Activated naive CD4-positive, alpha-beta T cell treated with anti-CD3 and anti-CD28 coated beads, Interleukin-2, amount 50 U/mL, for 72 hours (primary cell): ENCODE data around the gene PROC. TPM values are rescaled to one million over a fixed set of nuclear protein-coding genes. Genes with fewer than 3 reads are reported as not detected.
"Not testable (repeated sequence)": the region's sequence is repeated elsewhere in the genome, so short reads cannot be mapped to it uniquely, and the experiment has no call there.

ENCODE experiments used
- ATAC-seq, 2 donors: fragments of 150-1000 bp; cut with Tn5 transposase; 2 replicates each; pipeline ENCODE4 v1.10.0; 2021; ENCODE audit warnings: mild to moderate bottlenecking in 2 of 2, moderate library complexity in 2 of 2
- DNase-seq, 2 donors: peaks; one replicate each; pipeline ENCODE4 v3.0.0; 2021 to 2022; ENCODE audit warnings: low spot score in 2 of 2
- H3K27ac Mint-ChIP-seq, 2 donors: one replicate each; pipeline ENCODE4 v1.8.0; 2022; ENCODE audit warnings: mild to moderate bottlenecking in 2 of 2, mixed read lengths in 2 of 2
- H3K36me3 Mint-ChIP-seq, 2 donors: one replicate each; pipeline ENCODE4 v1.8.0; 2022; ENCODE audit warnings: mixed read lengths in 2 of 2
- H3K9me3 Mint-ChIP-seq, 2 donors: one replicate each; pipeline ENCODE4 v1.8.0; 2022; ENCODE audit warnings: mixed read lengths in 2 of 2
- total RNA-seq, 2 donors: library from RNA; stranded (reverse); gene quantifications; one replicate each; pipeline ENCODE4 v1.2.3, GENCODE V29; 2022

Gene PROC
- total RNA-seq, 2 donors from 2014 or later, result not detected

DNA sequence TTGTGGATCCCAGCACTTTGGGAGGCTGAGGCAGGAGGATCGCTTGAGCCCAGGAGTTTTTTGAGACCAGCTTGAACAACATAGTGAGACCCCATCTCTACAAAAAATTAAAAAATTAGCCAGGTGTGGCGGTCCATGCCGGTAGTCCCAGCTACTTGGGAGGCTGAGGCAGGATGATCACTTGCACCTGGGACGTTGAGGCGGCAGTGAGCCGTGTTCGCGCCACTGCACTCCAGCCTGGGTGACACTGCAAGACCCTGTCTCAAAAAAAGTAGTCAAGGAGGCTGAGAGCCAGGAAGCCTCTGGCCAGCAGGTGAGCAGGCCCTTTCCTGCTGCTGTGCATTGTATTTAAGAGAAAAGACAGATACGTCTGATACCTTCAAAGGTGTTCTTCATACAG lies 11.1 kb upstream of the PROC start:
- ATAC-seq, result no peak
- Mint-ChIP-seq H3K9me3 (no peaks in the 10 kb centered on the region), H3K27ac (no peak overlapping the region), H3K36me3 (no peaks in the 10 kb centered on the region)
- DNase-seq, result no peak

DNA sequence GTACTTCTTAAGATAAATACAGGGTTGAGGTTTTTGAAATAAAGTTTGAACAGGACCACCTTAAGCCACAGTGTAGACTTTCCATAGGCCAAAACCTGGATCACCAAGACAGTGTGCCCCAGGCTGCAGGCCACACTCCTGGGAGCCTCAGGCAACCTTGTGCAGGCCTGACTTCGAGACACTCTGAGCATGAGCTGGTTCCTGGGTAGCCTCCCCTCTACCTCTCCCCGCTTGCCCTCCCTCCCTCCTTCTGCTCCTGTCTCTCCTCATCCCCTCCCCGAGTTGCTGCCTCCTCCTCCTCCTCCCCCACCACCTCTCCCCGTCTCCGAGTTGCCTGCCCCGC lies 10.6 kb upstream of the PROC start:
- ATAC-seq (peak; percentile 36 to 52), DNase-seq (no peak)
- H3K36me3 Mint-ChIP-seq, result peaks cover 0 to 3% of the 10 kb centered on the region in 2 donors
- H3K9me3 Mint-ChIP-seq, result peaks cover 0 to 3% of the 10 kb centered on the region in 2 donors
- no peak overlapping the region for H3K27ac Mint-ChIP-seq

GRCh38 chr2:127408004-127408806 lies 10.0 kb upstream of the PROC start:
- no peak overlapping the region for H3K27ac Mint-ChIP-seq
- ATAC-seq (peak; percentile 87), DNase-seq (peak; percentile 88 to 93)
- H3K9me3 Mint-ChIP-seq, result peaks cover 0 to 8% of the 10 kb centered on the region in 2 donors
- H3K36me3 Mint-ChIP-seq, result peaks cover 0 to 9% of the 10 kb centered on the region in 2 donors

DNA sequence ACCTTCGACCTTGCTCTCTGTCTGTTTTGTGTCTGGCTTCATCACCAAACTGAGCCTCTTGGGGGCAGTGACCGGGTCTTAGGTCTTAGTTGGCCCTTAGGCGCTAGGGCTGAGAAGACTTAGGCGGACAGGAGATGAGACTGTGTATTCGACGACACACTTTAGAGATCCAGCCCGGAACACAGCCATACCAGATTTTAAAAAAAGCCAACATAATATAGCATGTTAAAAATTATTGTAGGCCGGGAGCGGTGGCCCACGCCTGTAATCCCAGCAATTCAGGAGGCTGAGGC lies 9.5 kb upstream of the PROC start:
- no peak for DNase-seq
- Mint-ChIP-seq H3K9me3 (peaks cover 0 to 8% of the 10 kb centered on the region in 2 donors), H3K27ac (no peak overlapping the region), H3K36me3 (peaks cover 0 to 15% of the 10 kb centered on the region in 2 donors)
- no peak for ATAC-seq

- Mint-ChIP-seq H3K36me3 (peaks cover 0 to 19% of the 10 kb centered on the region in 2 donors), H3K27ac (peak overlapping the region in 1 of 2 donors; percentile 87)
- not testable (repeated sequence) for DNase-seq, ATAC-seq, H3K9me3 Mint-ChIP-seq
Measured at GRCh38 chr2:127409716-127410115, 8.5 kb upstream of the PROC start.

- ATAC-seq (peak; percentile 74 to 82), DNase-seq (peak in 1 of 2 donors; percentile 28)
- Mint-ChIP-seq H3K9me3 (peaks cover 0 to 8% of the 10 kb centered on the region in 2 donors), H3K36me3 (peaks cover 0 to 19% of the 10 kb centered on the region in 2 donors), H3K27ac (peak overlapping the region; percentile 87 to 93)
Measured at GRCh38 chr2:127410871-127411652, 7.2 kb upstream of the PROC start.

GRCh38 chr2:127411653-127412369 lies 6.4 kb upstream of the PROC start:
- H3K9me3 Mint-ChIP-seq, result peaks cover 0 to 8% of the 10 kb centered on the region in 2 donors
- ATAC-seq (no peak), DNase-seq (no peak)
- H3K27ac Mint-ChIP-seq, result no peak overlapping the region
- H3K36me3 Mint-ChIP-seq, result peaks cover 0 to 19% of the 10 kb centered on the region in 2 donors

DNA sequence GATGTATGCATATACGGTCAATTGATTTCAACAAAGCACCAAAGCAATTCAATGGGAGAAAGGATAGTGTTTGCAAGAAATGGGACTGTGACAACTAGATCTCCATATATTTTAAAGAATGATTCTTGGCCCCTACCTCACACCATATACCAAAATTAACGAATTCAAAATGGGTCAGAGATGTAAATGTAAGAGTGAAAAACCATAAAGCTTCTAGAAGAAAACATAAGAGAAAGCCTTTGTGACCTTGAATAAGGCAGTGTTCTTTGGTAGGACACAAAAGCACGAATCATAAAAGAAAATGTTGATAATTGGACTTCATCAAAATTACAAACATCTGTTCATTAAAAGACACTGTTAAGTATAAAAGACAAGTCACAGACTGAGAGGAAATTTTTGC lies 5.0 kb upstream of the PROC start:
- Mint-ChIP-seq H3K36me3 (peaks cover 0 to 19% of the 10 kb centered on the region in 2 donors), H3K27ac (no peak overlapping the region), H3K9me3 (peaks cover 0 to 8% of the 10 kb centered on the region in 2 donors)
- ATAC-seq (no peak), DNase-seq (no peak)

- H3K9me3 Mint-ChIP-seq, result peaks cover 0 to 8% of the 10 kb centered on the region in 2 donors
- peaks cover 0 to 19% of the 10 kb centered on the region in 2 donors for H3K36me3 Mint-ChIP-seq
- no peak overlapping the region for H3K27ac Mint-ChIP-seq
Measured at GRCh38 chr2:127413782-127414637, 4.2 kb upstream of the PROC start.

DNA sequence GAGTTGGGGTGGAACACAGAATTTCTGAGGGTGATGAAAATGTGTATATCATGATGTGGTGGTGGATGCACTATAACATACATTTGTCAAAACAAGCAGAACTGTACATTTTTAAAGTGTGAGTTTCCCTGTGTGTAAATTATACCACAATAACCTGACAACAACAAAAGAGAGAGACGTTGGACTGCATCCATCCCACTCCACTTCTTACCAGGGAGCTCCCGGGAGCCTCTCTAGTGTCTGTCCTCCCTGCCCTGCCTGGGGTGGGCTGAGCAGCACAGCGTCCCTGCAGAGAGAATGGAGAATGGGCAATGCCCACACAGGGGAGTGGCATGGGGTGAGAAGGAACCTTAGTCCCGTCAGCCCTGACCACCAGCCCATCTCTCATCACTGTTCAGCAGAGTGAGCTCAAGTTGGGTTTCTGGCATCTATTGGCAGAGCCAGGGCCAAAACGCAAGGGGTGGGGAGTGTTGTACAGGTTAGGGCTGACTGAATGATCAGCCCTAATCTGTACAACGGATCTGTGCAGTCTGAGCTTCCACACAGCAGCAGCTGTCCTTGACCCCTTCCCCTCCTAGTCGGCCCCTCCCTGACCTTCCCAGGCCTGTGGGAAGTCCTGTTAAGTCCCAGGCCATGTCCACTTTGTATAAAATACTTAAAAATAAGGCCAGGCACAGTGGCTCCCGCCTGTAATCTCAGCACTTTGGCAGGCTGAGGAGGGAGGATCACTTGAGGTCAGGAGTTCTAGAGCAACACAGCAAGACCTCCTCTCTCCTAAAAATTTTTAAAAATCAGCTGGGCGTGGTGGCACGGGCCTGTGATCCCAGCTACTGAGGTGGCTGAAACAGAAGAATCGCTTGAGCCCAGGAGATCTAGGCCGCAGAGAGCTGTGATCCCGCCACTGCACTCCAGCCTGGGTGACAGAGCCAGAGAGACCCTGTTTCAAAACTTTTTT lies 3.3 kb upstream of the PROC start:
- no peak for DNase-seq

More at GRCh38 chr2:127413782-127414637, 4.2 kb upstream of the PROC start:
- ATAC-seq, result no peak
- no peak for DNase-seq

GRCh38 chr2:127415593-127416505 lies 2.4 kb upstream of the PROC start:
- peaks cover 0 to 8% of the 10 kb centered on the region in 2 donors for H3K9me3 Mint-ChIP-seq
- ATAC-seq, result peak; percentile 88 to 97
- H3K27ac Mint-ChIP-seq, result peak overlapping the region in 1 of 2 donors; percentile 72
- DNase-seq, result peak; percentile 85 to 86
- H3K36me3 Mint-ChIP-seq, result peaks cover 0 to 19% of the 10 kb centered on the region in 2 donors

More for the DNA sequence above, 3.3 kb upstream of the PROC start:
- no peak for ATAC-seq
- Mint-ChIP-seq H3K27ac (no peak overlapping the region), H3K9me3 (peaks cover 0 to 8% of the 10 kb centered on the region in 2 donors), H3K36me3 (peaks cover 0 to 19% of the 10 kb centered on the region in 2 donors)

DNA sequence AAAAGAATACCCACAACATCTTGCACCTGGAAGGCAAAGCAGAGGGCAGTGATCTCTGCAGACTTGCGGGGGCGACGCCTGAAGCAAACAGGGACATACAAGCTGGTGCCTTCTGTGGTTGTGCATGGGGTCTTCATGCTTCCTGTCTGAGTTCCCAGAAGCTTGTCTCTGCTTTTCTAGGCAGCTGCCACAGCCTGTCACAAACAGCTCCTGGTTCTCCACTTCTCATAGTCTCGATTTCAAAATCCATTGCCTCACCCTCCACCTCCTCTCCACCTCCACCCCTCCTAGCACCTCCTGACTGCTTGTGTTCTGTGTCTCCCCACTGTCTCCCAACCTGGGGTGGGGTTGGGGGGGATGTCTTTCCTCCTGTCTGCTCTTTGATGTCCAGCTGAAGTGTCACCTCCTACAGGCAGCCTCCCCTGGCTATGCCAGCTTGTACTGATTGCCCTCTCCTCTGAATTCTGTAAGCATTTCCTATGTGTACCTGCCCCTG lies 1.7 kb upstream of the PROC start:
- H3K9me3 Mint-ChIP-seq, result peaks cover 0 to 8% of the 10 kb centered on the region in 2 donors
- no peak for DNase-seq
- peak overlapping the region in 1 of 2 donors; percentile 72 for H3K27ac Mint-ChIP-seq

DNA sequence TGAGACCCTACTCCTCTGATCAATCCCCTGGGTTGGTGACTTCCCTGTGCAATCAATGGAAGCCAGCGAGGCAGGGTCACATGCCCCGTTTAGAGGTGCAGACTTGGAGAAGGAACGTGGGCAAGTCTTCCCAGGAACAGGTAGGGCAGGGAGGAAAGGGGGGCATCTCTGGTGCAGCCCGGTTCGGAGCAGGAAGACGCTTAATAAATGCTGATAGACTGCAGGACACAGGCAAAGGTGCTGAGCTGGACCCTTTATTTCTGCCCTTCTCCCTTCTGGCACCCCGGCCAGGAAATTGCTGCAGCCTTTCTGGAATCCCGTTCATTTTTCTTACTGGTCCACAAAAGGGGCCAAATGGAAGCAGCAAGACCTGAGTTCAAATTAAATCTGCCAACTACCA lies 821 bp upstream of the PROC start:
- DNase-seq (no peak), ATAC-seq (no peak)
- peaks cover 0 to 7% of the 10 kb centered on the region in 2 donors for H3K9me3 Mint-ChIP-seq
- H3K27ac Mint-ChIP-seq, result no peak overlapping the region
- peaks cover 0 to 18% of the 10 kb centered on the region in 2 donors for H3K36me3 Mint-ChIP-seq

More for the DNA sequence above, 1.7 kb upstream of the PROC start:
- H3K36me3 Mint-ChIP-seq, result peaks cover 0 to 19% of the 10 kb centered on the region in 2 donors
- ATAC-seq, result peak in 1 of 2 donors; percentile 3

GRCh38 chr2:127419112-127419430 lies 844 bp downstream of the PROC start:
- Mint-ChIP-seq H3K9me3 (no peaks in the 10 kb centered on the region), H3K36me3 (peaks cover 0 to 1% of the 10 kb centered on the region in 2 donors), H3K27ac (no peak overlapping the region)
- DNase-seq (no peak), ATAC-seq (no peak)
